HL-60/S4 (cell line): ENCODE measurements around the gene UBAC1.

Experiments used
- in situ Hi-C: fragments of 300-500 bp; cut with MboI; formaldehyde crosslinking; loops from 2 replicates; pipeline ENCODE4 v1.14.3; 2022; ENCODE audit warnings: low sequenced_read_pairs

UBAC1 gene

GRCh38 chr9:135961277-135961715 lies at the start of gene UBAC1:
TSS of gene UBAC1 (minus strand) at chr9:135961373. CDS start at chr9:135961162, 211 bp downstream.
- in situ Hi-C loops = loop anchor here (10.0 kb wide), 1 partner anchor 164 kb away; no protein-coding TSS in a partner anchor

GRCh38 chr9:136010615-136011361 lies 49.6 kb upstream of the UBAC1 start:
- in situ Hi-C loops = no loop called here

- in situ Hi-C loops = no loop called here
These were observed 49.0 kb upstream of the UBAC1 start for GRCh38 chr9:136010176-136010575.

- in situ Hi-C loops = no loop called here
These were observed 48.3 kb upstream of the UBAC1 start for GRCh38 chr9:136009516-136009915.

GRCh38 chr9:136008693-136008997 lies 47.5 kb upstream of the UBAC1 start:
- in situ Hi-C loops = no loop called here

GRCh38 chr9:136007934-136008692 lies 46.9 kb upstream of the UBAC1 start:
- in situ Hi-C loops = no loop called here

- in situ Hi-C loops = no loop called here
These were observed 46.2 kb upstream of the UBAC1 start for GRCh38 chr9:136007276-136007933.

- in situ Hi-C loops = no loop called here
These were observed 45.0 kb upstream of the UBAC1 start for GRCh38 chr9:136006169-136006568.

- in situ Hi-C loops = no loop called here
These were observed 43.5 kb upstream of the UBAC1 start for GRCh38 chr9:136004712-136005111.

- in situ Hi-C loops = no loop called here
These were observed 43.0 kb upstream of the UBAC1 start for GRCh38 chr9:136004219-136004618.

GRCh38 chr9:136003411-136004218 lies 42.4 kb upstream of the UBAC1 start:
- in situ Hi-C loops = no loop called here

- in situ Hi-C loops = no loop called here
These were observed 41.7 kb upstream of the UBAC1 start for GRCh38 chr9:136002881-136003280.

- in situ Hi-C loops = no loop called here
These were observed 41.0 kb upstream of the UBAC1 start for GRCh38 chr9:136002215-136002614.

- in situ Hi-C loops = no loop called here
These were observed 40.1 kb upstream of the UBAC1 start for GRCh38 chr9:136001231-136001630.

- in situ Hi-C loops = no loop called here
These were observed 37.4 kb upstream of the UBAC1 start for GRCh38 chr9:135998410-135999071.

GRCh38 chr9:135998016-135998380 lies 36.8 kb upstream of the UBAC1 start:
- in situ Hi-C loops = no loop called here

GRCh38 chr9:135997090-135998015 lies 36.2 kb upstream of the UBAC1 start:
- in situ Hi-C loops = no loop called here

GRCh38 chr9:135995816-135996215 lies 34.6 kb upstream of the UBAC1 start:
- in situ Hi-C loops = no loop called here

- in situ Hi-C loops = no loop called here
These were observed 33.5 kb upstream of the UBAC1 start for GRCh38 chr9:135994501-135995192.
